WTC11 (cell line): ENCODE results near the gene NEK6. TPM values are rescaled to one million over a fixed set of nuclear protein-coding genes. Genes with fewer than 3 reads are reported as not detected.

Experiments
- ATAC-seq: fragments of 200-7000 bp; cut with Tn5 transposase; 2 replicates; pipeline ENCODE4 v1.10.0; 2021; ENCODE audit warnings: mild to moderate bottlenecking, moderate library complexity
- CTCF ChIA-PET: fragments of 300-600 bp; sonication (Branson Sonifier 250); formaldehyde crosslinking; loops from one replicate; lab custom pipeline; 2021; ENCODE audit warnings: antibody characterized with exemption; lab: Charles Lee
- POLR2A ChIA-PET: fragments of 350-600 bp; sonication (Branson Sonifier 250); formaldehyde crosslinking; loops from one replicate; lab custom pipeline; 2021; ENCODE audit warnings: antibody characterized with exemption; lab: Charles Lee
- DNase-seq: peaks from one replicate; pipeline ENCODE4 v3.0.0; 2021; ENCODE audit warnings: low spot score
- H3K27ac Mint-ChIP-seq: 2 replicates; pipeline ENCODE4 v1.8.0; 2021; ENCODE audit warnings: mixed read lengths
- H3K27me3 Mint-ChIP-seq: 2 replicates; pipeline ENCODE4 v1.8.0; 2021; ENCODE audit warnings: low read depth, mild to moderate bottlenecking, moderate library complexity, mixed read lengths
- H3K36me3 Mint-ChIP-seq: 2 replicates; pipeline ENCODE4 v1.8.0; 2021; ENCODE audit warnings: mixed read lengths
- H3K4me1 Mint-ChIP-seq: 2 replicates; pipeline ENCODE4 v1.8.0; 2022; ENCODE audit warnings: mixed read lengths
- H3K4me3 Mint-ChIP-seq: 2 replicates; pipeline ENCODE4 v1.8.0; 2021; ENCODE audit warnings: mild to moderate bottlenecking, moderate library complexity, mixed read lengths
- H3K9me3 Mint-ChIP-seq: 2 replicates; pipeline ENCODE4 v1.8.0; 2021; ENCODE audit warnings: mixed read lengths
- AR ChIP-seq: fragments of 250-450 bp; sonication (Bioruptor Pico); IDR thresholded peaks from 2 replicates; pipeline ENCODE4 v1.9.0; 2021; ENCODE audit warnings: mild to moderate bottlenecking
- ATF1 ChIP-seq: sonication (generic); formaldehyde crosslinking; IDR thresholded peaks from 2 replicates; pipeline ENCODE4 v1.8.1; 2023; ENCODE audit warnings: mild to moderate bottlenecking, moderate library complexity, missing genetic modification reagents
- CREM ChIP-seq: sonication (generic); formaldehyde crosslinking; IDR thresholded peaks from 2 replicates; pipeline ENCODE4 v1.8.1; 2022; ENCODE audit warnings: mild to moderate bottlenecking, missing genetic modification reagents, moderate library complexity
- NR2C2 ChIP-seq: sonication (generic); formaldehyde crosslinking; IDR thresholded peaks from 2 replicates; pipeline ENCODE4 v1.8.0; 2022; ENCODE audit warnings: mild to moderate bottlenecking, missing genetic modification reagents
- PRDM15 ChIP-seq: sonication (generic); formaldehyde crosslinking; IDR thresholded peaks from 2 replicates; pipeline ENCODE4 v1.8.0; 2022; ENCODE audit warnings: missing genetic modification reagents
- RORB ChIP-seq: fragments of 250-450 bp; sonication (Bioruptor Pico); IDR thresholded peaks from 2 replicates; pipeline ENCODE4 v1.9.0; 2021; ENCODE audit warnings: mild to moderate bottlenecking
- SMAD4 ChIP-seq: sonication (generic); formaldehyde crosslinking; IDR thresholded peaks from 2 replicates; pipeline ENCODE4 v1.8.0; 2022; ENCODE audit warnings: mild to moderate bottlenecking, missing genetic modification reagents
- SP1 ChIP-seq: sonication (generic); formaldehyde crosslinking; conservative IDR thresholded peaks from 2 replicates; pipeline ENCODE4 v1.8.1; 2022; ENCODE audit warnings: missing genetic modification reagents
- ZNF121 ChIP-seq: sonication (generic); formaldehyde crosslinking; IDR thresholded peaks from 2 replicates; pipeline ENCODE4 v1.8.0; 2023; ENCODE audit warnings: missing genetic modification reagents
- ZNF219 ChIP-seq: sonication (generic); formaldehyde crosslinking; IDR thresholded peaks from 2 replicates; pipeline ENCODE4 v1.8.0; 2023; ENCODE audit warnings: missing genetic modification reagents, mild to moderate bottlenecking, borderline replicate concordance
- ZNF425 ChIP-seq: fragments of 250-450 bp; sonication (Bioruptor Pico); conservative IDR thresholded peaks from 2 replicates; pipeline ENCODE4 v1.9.0; 2021; ENCODE audit warnings: mild to moderate bottlenecking
- ZNF671 ChIP-seq: fragments of 250-450 bp; sonication (Bioruptor Pico); IDR thresholded peaks from 2 replicates; pipeline ENCODE4 v1.8.0; 2021; ENCODE audit warnings: mild to moderate bottlenecking
- total RNA-seq: library from RNA; stranded (reverse); gene quantifications from 3 replicates; pipeline ENCODE4 v1.2.3, GENCODE V29; 2021
- TF ChIP-seq, protein P1 (sequence below): fragments of 250-450 bp; sonication (Bioruptor Pico); IDR thresholded peaks from 2 replicates; pipeline ENCODE4 v1.8.0; 2021; ENCODE audit warnings: mild to moderate bottlenecking
- TF ChIP-seq, protein P2 (sequence below): sonication (generic); formaldehyde crosslinking; IDR thresholded peaks from 2 replicates; pipeline ENCODE4 v1.8.1; 2023; ENCODE audit warnings: mild to moderate bottlenecking, missing genetic modification reagents
- TF ChIP-seq, protein P3 (sequence below): sonication (generic); formaldehyde crosslinking; IDR thresholded peaks from 2 replicates; pipeline ENCODE4 v1.8.0; 2023; ENCODE audit warnings: missing genetic modification reagents, mild to moderate bottlenecking, borderline replicate concordance

The NEK6 gene
- total RNA-seq, 1 experiment from 2014 or later = 23.0 TPM

GRCh38 chr9:124213396-124213795 is 44.4 kb upstream of the NEK6 start:
- Mint-ChIP-seq H3K4me3 (no peak overlapping the region), H3K36me3 (no peaks in the 10 kb centered on the region), H3K4me1 (peaks cover 7% of the 10 kb centered on the region; the same call in 1 of the 2 replicates), H3K27me3 (no peaks in the 10 kb centered on the region), H3K27ac (no peak overlapping the region), H3K9me3 (no peaks in the 10 kb centered on the region)
- CTCF ChIA-PET = interaction anchor here (0.5 kb wide), 1 partner anchor 82 kb away, joined by 3 read pairs; no protein-coding TSS in a partner anchor
- ATAC-seq (no peak), DNase-seq (no peak)
- POLR2A ChIA-PET = no interaction called here
- TF ChIP-seq RORB (no peak), ZNF425 (no peak), PRDM15 (CRISPR knock-in tag) (no peak), NR2C2 (CRISPR knock-in tag) (no peak), SP1 (CRISPR knock-in tag) (no peak)
- TF ChIP-seq, protein P1, sequence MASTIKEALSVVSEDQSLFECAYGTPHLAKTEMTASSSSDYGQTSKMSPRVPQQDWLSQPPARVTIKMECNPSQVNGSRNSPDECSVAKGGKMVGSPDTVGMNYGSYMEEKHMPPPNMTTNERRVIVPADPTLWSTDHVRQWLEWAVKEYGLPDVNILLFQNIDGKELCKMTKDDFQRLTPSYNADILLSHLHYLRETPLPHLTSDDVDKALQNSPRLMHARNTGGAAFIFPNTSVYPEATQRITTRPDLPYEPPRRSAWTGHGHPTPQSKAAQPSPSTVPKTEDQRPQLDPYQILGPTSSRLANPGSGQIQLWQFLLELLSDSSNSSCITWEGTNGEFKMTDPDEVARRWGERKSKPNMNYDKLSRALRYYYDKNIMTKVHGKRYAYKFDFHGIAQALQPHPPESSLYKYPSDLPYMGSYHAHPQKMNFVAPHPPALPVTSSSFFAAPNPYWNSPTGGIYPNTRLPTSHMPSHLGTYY (CRISPR knock-in tag) = no peak
- TF ChIP-seq, protein P2, sequence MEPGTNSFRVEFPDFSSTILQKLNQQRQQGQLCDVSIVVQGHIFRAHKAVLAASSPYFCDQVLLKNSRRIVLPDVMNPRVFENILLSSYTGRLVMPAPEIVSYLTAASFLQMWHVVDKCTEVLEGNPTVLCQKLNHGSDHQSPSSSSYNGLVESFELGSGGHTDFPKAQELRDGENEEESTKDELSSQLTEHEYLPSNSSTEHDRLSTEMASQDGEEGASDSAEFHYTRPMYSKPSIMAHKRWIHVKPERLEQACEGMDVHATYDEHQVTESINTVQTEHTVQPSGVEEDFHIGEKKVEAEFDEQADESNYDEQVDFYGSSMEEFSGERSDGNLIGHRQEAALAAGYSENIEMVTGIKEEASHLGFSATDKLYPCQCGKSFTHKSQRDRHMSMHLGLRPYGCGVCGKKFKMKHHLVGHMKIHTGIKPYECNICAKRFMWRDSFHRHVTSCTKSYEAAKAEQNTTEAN (CRISPR knock-in tag) = no peak

GRCh38 chr9:124214116-124214515 is 43.6 kb upstream of the NEK6 start:
- Mint-ChIP-seq H3K27ac (no peak overlapping the region), H3K4me3 (no peak overlapping the region), H3K27me3 (no peaks in the 10 kb centered on the region), H3K9me3 (no peaks in the 10 kb centered on the region), H3K36me3 (no peaks in the 10 kb centered on the region), H3K4me1 (peaks cover 4% of the 10 kb centered on the region; the same call in 1 of the 2 replicates)
- TF ChIP-seq SMAD4 (no peak), CREM (CRISPR knock-in tag) (no peak), ZNF121 (CRISPR knock-in tag) (no peak), ZNF219 (CRISPR knock-in tag) (no peak), ATF1 (CRISPR knock-in tag) (no peak), ZNF671 (no peak), AR (CRISPR knock-in tag) (no peak)
- TF ChIP-seq, protein P3, sequence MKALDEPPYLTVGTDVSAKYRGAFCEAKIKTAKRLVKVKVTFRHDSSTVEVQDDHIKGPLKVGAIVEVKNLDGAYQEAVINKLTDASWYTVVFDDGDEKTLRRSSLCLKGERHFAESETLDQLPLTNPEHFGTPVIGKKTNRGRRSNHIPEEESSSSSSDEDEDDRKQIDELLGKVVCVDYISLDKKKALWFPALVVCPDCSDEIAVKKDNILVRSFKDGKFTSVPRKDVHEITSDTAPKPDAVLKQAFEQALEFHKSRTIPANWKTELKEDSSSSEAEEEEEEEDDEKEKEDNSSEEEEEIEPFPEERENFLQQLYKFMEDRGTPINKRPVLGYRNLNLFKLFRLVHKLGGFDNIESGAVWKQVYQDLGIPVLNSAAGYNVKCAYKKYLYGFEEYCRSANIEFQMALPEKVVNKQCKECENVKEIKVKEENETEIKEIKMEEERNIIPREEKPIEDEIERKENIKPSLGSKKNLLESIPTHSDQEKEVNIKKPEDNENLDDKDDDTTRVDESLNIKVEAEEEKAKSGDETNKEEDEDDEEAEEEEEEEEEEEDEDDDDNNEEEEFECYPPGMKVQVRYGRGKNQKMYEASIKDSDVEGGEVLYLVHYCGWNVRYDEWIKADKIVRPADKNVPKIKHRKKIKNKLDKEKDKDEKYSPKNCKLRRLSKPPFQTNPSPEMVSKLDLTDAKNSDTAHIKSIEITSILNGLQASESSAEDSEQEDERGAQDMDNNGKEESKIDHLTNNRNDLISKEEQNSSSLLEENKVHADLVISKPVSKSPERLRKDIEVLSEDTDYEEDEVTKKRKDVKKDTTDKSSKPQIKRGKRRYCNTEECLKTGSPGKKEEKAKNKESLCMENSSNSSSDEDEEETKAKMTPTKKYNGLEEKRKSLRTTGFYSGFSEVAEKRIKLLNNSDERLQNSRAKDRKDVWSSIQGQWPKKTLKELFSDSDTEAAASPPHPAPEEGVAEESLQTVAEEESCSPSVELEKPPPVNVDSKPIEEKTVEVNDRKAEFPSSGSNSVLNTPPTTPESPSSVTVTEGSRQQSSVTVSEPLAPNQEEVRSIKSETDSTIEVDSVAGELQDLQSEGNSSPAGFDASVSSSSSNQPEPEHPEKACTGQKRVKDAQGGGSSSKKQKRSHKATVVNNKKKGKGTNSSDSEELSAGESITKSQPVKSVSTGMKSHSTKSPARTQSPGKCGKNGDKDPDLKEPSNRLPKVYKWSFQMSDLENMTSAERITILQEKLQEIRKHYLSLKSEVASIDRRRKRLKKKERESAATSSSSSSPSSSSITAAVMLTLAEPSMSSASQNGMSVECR = no peak
- CTCF ChIA-PET = interaction anchor here (0.5 kb wide), 1 partner anchor 82 kb away, joined by 3 read pairs; no protein-coding TSS in a partner anchor
- POLR2A ChIA-PET = no interaction called here
- ATAC-seq = no peak
- DNase-seq = no peak
